Fibroblast of lung (primary cell): Measurements from ENCODE around the gene ZNF740.

Source experiments
- CTCF ChIP-seq, 2 donors: IDR thresholded peaks in 1 of 2; conservative IDR thresholded peaks in 1 of 2; 1 replicate in 1 of 2; 2 replicates in 1 of 2; pipeline ENCODE4 v1.5.1; 2011 to 2012; ENCODE audit warnings: low read length in 2 of 2, control low read depth in 1 of 2, inconsistent platforms in 1 of 2, low read depth in 1 of 2, mild to moderate bottlenecking in 1 of 2
- EZH2 ChIP-seq: IDR thresholded peaks from 2 replicates; pipeline ENCODE4 v1.5.1; 2012; ENCODE audit warnings: low read length, control low read depth, mild to moderate bottlenecking; ENCODE audit errors: missing control alignments

- TF ChIP-seq EZH2 (no peak), CTCF (conservative IDR thresholded peaks at IDR 0.05 in 1 of 2, IDR thresholded peaks at IDR 0.05 in 1 of 2; ENCODE audit: low read depth in 1 of 2, low read length in 2 of 2) (no peak)
Observed at GRCh38 chr12:53219292-53219955, 38.9 kb downstream of the ZNF740 start.
